HepG2 (cell line): ENCODE results near the gene PAIP1. TPM values are rescaled to one million over a fixed set of nuclear protein-coding genes. Genes with fewer than 3 reads are reported as not detected.

Source experiments
- ATAC-seq: fragments of 200-7000 bp; cut with Tn5 transposase; 3 replicates; pipeline ENCODE4 v1.9.1; 2020; ENCODE audit warnings: mild to moderate bottlenecking, moderate library complexity
- BruUV-seq: library from RNA; stranded (reverse); fragments of 400-500 nt; replicated peaks from 2 replicates; lab custom pipeline; 2021; lab: Mats Ljungman, UMichigan
- CTCF ChIA-PET: fragments of 300-600 bp; formaldehyde crosslinking; extraction: SDS; loops from one replicate; lab custom pipeline; 2021; ENCODE audit warnings: low total read pairs, inconsistent platforms, low intra/inter-chr PET ratio; lab: Yijun Ruan, JAX
- POLR2A ChIA-PET: fragments of 350-600 bp; sonication (Branson Sonifier 250); formaldehyde crosslinking; loops from one replicate; lab custom pipeline; 2020; ENCODE audit warnings: antibody characterized with exemption, inconsistent platforms; lab: Yijun Ruan, JAX
- DNase-seq: peaks from one replicate; pipeline ENCODE4 v3.0.0-alpha.2; 2015; ENCODE audit warnings: low spot score
- FAIRE-seq: peaks from 3 replicates; lab custom pipeline; 2011; peaks lifted over from hg19 to GRCh38; lab: Jason Lieb, UNC
- H2AFZ ChIP-seq: one replicate; pipeline ENCODE4 v1.6.1; 2011; ENCODE audit warnings: low read length, inconsistent platforms
- H3K27ac ChIP-seq: fragments of 300-600 bp; 3 replicates; pipeline ENCODE4 v1.8.0; 2011; ENCODE audit warnings: mixed run types, mild to moderate bottlenecking, mixed read lengths, low read length, inconsistent platforms; ENCODE audit not compliant: insufficient read depth; ENCODE audit errors: extremely low read length
- H3K27me3 ChIP-seq, 2 experiments: fragments of 200-600 bp in 1 of 2; 2 replicates in 1 of 2; 3 replicates in 1 of 2; pipeline versions ENCODE4 v1.6.0 to v1.8.0; 2011; ENCODE audit warnings: low read length in 2 of 2, mild to moderate bottlenecking in 2 of 2, moderate library complexity in 2 of 2, inconsistent platforms in 1 of 2; ENCODE audit not compliant: insufficient read depth in 2 of 2, control insufficient read depth in 1 of 2
- H3K36me3 ChIP-seq, 2 experiments: fragments of 200-600 bp in 1 of 2; replicated peaks in 1 of 2; 2 replicates in 1 of 2; 3 replicates in 1 of 2; pipeline versions ENCODE4 v1.5.1 to v1.8.0; 2011; ENCODE audit warnings: low read length in 2 of 2, inconsistent platforms in 1 of 2; ENCODE audit not compliant: insufficient read depth in 2 of 2, control insufficient read depth in 1 of 2
- H3K4me1 ChIP-seq: 2 replicates; pipeline ENCODE4 v1.5.1; 2012; ENCODE audit warnings: low read length, inconsistent platforms; ENCODE audit not compliant: insufficient read depth
- H3K4me2 ChIP-seq: 2 replicates; pipeline ENCODE4 v1.6.0; 2011; ENCODE audit warnings: low read depth, low read length, inconsistent platforms
- H3K4me3 ChIP-seq, 3 experiments: fragments of 200-600 bp in 1 of 3; sonication (generic), shearing (Covaris generic) in 1 of 3; replicated peaks in 1 of 3; 2 replicates each; pipeline ENCODE4 v1.5.1; 2011 to 2016; ENCODE audit warnings: low read length in 3 of 3, inconsistent platforms in 2 of 3, low read depth in 2 of 3, mild to moderate bottlenecking in 2 of 3, control low read depth in 1 of 3, mixed read lengths in 1 of 3; ENCODE audit not compliant: insufficient read depth in 1 of 3
- H3K79me2 ChIP-seq: one replicate; pipeline ENCODE4 v1.6.1; 2011; ENCODE audit warnings: low read length, inconsistent platforms; ENCODE audit not compliant: insufficient read depth
- H3K9ac ChIP-seq: 2 replicates; pipeline ENCODE4 v1.6.0; 2011; ENCODE audit warnings: mild to moderate bottlenecking, low read depth, low read length, inconsistent platforms; ENCODE audit not compliant: insufficient read depth
- H3K9me3 ChIP-seq: 2 replicates; pipeline ENCODE4 v1.5.1; 2012; ENCODE audit warnings: mild to moderate bottlenecking, low read length
- H4K20me1 ChIP-seq: 2 replicates; pipeline ENCODE4 v1.6.0; 2011; ENCODE audit warnings: inconsistent platforms, mild to moderate bottlenecking, low read length, moderate library complexity; ENCODE audit not compliant: insufficient read depth
- FOXO1 ChIP-seq: sonication (generic); formaldehyde crosslinking; IDR thresholded peaks from 2 replicates; pipeline ENCODE4 v1.4.0; 2020; ENCODE audit warnings: missing genetic modification reagents
- HCFC1 ChIP-seq: fragments of 150-350 bp; IDR thresholded peaks from 2 replicates; pipeline ENCODE4 v1.6.1; 2014; ENCODE audit warnings: low read depth, low read length
- KDM3A ChIP-seq: IDR thresholded peaks from 2 replicates; pipeline ENCODE4 v1.6.1; 2018; ENCODE audit warnings: low read depth, missing compliant biosample characterization
- NFIB ChIP-seq: sonication (generic); formaldehyde crosslinking; IDR thresholded peaks from 2 replicates; pipeline ENCODE4 v1.9.0; 2021; ENCODE audit warnings: missing genetic modification reagents, mild to moderate bottlenecking, borderline replicate concordance
- PHF21A ChIP-seq: sonication (generic); formaldehyde crosslinking; IDR thresholded peaks from 2 replicates; pipeline ENCODE4 v1.5.0; 2020; ENCODE audit warnings: mild to moderate bottlenecking, missing genetic modification reagents
- POGZ ChIP-seq: sonication (generic); formaldehyde crosslinking; IDR thresholded peaks from 2 replicates; pipeline ENCODE4 v1.4.0; 2020; ENCODE audit warnings: mild to moderate bottlenecking, missing genetic modification reagents
- ZNF782 ChIP-seq: sonication (generic); formaldehyde crosslinking; IDR thresholded peaks from 2 replicates; pipeline ENCODE4 v1.4.0; 2020; ENCODE audit warnings: missing genetic modification reagents, mild to moderate bottlenecking, borderline replicate concordance
- WGBS: methylation state at CpG from one replicate; pipeline ENCODE4 v1.1.6; 2017; ENCODE audit warnings: low lambda C conversion rate; 5-methylcytosine and 5-hydroxymethylcytosine counted together
- in situ Hi-C: cut with HindIII; loops from 2 replicates; pipeline ENCODE4 v1.10.0; 2017; ENCODE audit warnings: low pct_unique_long_range_greater_than_20kb; ENCODE audit not compliant: extremely low pct_ligation_motif_present
- intact Hi-C: fragments of 100-400 bp; cut with micrococcal nuclease; formaldehyde crosslinking; loops from one replicate; pipeline ENCODE4 v1.10.0; 2022; ENCODE audit not compliant: unreplicated experiment
- polyA plus RNA-seq, 8 experiments: library from polyadenylated mRNA; depleted of rRNA in 3 of 8; stranded (reverse) in 7 of 8; unstranded in 1 of 8; fragments of >200 nt; fragmentation: Illumina TruSeq in 4 of 8; extraction: Trizol in 4 of 8; gene quantifications; 2 replicates each; pipeline versions ENCODE4 v1.2.1 to v1.2.3, GENCODE V29; 2011 to 2016; ENCODE audit warnings: low read depth in 4 of 8, missing spikeins in 1 of 8, mixed read lengths in 1 of 8; ENCODE audit not compliant: insufficient read depth in 1 of 8
- total RNA-seq, 5 experiments: library from RNA; depleted of rRNA; stranded (reverse); fragments of >200 nt; fragmentation: Illumina TruSeq; extraction: Trizol; gene quantifications; 2 replicates each; pipeline ENCODE4 v1.2.3, GENCODE V29; 2016; ENCODE audit warnings: low read depth in 1 of 5
- TF ChIP-seq, protein P1 (sequence below): sonication (generic); formaldehyde crosslinking; IDR thresholded peaks from 2 replicates; pipeline ENCODE4 v1.5.1; 2020; ENCODE audit warnings: mild to moderate bottlenecking, missing genetic modification reagents, borderline replicate concordance
- TF ChIP-seq, protein P2 (sequence below): fragments of 450-650 bp; IDR thresholded peaks from 2 replicates; pipeline ENCODE4 v1.6.1; 2017; ENCODE audit warnings: mild to moderate bottlenecking
- TF ChIP-seq, protein P3 (sequence below), 2 experiments: fragments of 450-650 bp in 1 of 2; sonication (generic) in 1 of 2; formaldehyde crosslinking; IDR thresholded peaks; 2 replicates each; pipeline versions ENCODE4 v1.5.0 to v1.8.0; 2020 to 2022; ENCODE audit warnings: mild to moderate bottlenecking in 1 of 2, missing genetic modification reagents in 1 of 2

PAIP1 gene
- total and polyA plus RNA-seq, 2 of the 13 experiments (the other 11 are each of a cell fraction or from before 2014, with no cell fraction given) = 96.6 to 116 TPM

DNA sequence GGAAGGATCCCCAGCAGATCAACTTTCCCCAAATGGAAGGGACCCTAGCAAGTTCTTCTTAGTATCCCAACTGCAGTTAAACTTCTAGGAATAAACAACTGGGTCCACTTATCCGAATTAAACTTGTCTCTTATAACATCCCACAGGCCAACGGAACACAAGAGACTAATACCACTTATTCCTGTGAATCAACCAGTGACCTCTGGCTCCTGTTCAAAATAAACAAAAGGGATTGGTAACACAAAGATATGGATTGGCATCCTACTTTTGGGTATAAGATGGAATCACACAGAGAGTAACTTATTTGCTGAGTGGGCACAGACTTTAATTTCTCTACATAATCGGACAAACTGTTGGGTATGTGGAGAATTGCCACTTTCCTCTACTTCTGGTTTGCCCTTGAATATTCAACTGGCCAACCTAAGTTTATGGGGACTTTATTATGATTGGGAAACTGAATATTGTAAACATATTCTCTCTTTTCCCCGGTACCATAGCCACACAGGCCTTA lies 12.4 kb upstream of the PAIP1 start (continued):
- TF ChIP-seq, protein P1, sequence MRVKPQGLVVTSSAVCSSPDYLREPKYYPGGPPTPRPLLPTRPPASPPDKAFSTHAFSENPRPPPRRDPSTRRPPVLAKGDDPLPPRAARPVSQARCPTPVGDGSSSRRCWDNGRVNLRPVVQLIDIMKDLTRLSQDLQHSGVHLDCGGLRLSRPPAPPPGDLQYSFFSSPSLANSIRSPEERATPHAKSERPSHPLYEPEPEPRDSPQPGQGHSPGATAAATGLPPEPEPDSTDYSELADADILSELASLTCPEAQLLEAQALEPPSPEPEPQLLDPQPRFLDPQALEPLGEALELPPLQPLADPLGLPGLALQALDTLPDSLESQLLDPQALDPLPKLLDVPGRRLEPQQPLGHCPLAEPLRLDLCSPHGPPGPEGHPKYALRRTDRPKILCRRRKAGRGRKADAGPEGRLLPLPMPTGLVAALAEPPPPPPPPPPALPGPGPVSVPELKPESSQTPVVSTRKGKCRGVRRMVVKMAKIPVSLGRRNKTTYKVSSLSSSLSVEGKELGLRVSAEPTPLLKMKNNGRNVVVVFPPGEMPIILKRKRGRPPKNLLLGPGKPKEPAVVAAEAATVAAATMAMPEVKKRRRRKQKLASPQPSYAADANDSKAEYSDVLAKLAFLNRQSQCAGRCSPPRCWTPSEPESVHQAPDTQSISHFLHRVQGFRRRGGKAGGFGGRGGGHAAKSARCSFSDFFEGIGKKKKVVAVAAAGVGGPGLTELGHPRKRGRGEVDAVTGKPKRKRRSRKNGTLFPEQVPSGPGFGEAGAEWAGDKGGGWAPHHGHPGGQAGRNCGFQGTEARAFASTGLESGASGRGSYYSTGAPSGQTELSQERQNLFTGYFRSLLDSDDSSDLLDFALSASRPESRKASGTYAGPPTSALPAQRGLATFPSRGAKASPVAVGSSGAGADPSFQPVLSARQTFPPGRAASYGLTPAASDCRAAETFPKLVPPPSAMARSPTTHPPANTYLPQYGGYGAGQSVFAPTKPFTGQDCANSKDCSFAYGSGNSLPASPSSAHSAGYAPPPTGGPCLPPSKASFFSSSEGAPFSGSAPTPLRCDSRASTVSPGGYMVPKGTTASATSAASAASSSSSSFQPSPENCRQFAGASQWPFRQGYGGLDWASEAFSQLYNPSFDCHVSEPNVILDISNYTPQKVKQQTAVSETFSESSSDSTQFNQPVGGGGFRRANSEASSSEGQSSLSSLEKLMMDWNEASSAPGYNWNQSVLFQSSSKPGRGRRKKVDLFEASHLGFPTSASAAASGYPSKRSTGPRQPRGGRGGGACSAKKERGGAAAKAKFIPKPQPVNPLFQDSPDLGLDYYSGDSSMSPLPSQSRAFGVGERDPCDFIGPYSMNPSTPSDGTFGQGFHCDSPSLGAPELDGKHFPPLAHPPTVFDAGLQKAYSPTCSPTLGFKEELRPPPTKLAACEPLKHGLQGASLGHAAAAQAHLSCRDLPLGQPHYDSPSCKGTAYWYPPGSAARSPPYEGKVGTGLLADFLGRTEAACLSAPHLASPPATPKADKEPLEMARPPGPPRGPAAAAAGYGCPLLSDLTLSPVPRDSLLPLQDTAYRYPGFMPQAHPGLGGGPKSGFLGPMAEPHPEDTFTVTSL (CRISPR knock-in tag) = no peak

DNA sequence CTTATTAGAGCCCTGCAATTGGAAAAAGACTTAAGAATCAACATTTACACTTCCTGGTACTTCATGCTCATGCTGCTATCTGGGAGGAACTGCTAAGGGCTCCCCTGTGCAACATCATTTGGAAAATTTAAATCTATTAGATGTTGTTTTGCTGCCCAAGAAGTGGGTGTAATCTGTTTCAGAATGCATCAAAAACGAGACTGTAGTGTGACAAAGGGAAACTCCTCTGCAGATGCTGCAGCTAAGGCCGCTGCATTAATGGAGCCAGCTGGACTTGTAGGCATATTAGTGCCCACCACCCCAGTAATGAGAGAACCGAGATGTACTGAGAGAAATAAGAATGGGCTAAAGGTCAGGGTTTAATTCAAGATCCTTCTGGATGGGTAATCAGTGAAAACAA lies 11.1 kb upstream of the PAIP1 start:
- Histone ChIP-seq H3K4me3 (no peak overlapping the region), H3K9me3 (no peaks in the 10 kb centered on the region), H3K27ac (no peak overlapping the region), H3K27me3 (no peaks in the 10 kb centered on the region), H4K20me1 (no peaks in the 10 kb centered on the region), H3K36me3 (no peaks in the 10 kb centered on the region; a peak in 1 of 5 replicates), H3K4me2 (no peak overlapping the region), H3K79me2 (no peaks in the 10 kb centered on the region), H3K9ac (no peak overlapping the region), H2AFZ (no peak overlapping the region), H3K4me1 (no peaks in the 10 kb centered on the region)
- ATAC-seq = no peak
- CTCF ChIA-PET = no interaction called here
- 54% methylated on average over 3 of the region's 3 CpGs for WGBS
- DNase-seq = no peak
- BruUV-seq = no TSS peak
- no peak for FAIRE-seq
- POLR2A ChIA-PET = no interaction called here
- in situ Hi-C loops (no loop called here), intact Hi-C loops (no loop called here)
- TF ChIP-seq POGZ (CRISPR knock-in tag) (no peak), NFIB (CRISPR knock-in tag) (no peak), PHF21A (CRISPR knock-in tag) (no peak), ZNF782 (no peak), FOXO1 (CRISPR knock-in tag) (no peak), HCFC1 (no peak), KDM3A (CRISPR knock-in tag) (no peak)
- TF ChIP-seq, protein P2, sequence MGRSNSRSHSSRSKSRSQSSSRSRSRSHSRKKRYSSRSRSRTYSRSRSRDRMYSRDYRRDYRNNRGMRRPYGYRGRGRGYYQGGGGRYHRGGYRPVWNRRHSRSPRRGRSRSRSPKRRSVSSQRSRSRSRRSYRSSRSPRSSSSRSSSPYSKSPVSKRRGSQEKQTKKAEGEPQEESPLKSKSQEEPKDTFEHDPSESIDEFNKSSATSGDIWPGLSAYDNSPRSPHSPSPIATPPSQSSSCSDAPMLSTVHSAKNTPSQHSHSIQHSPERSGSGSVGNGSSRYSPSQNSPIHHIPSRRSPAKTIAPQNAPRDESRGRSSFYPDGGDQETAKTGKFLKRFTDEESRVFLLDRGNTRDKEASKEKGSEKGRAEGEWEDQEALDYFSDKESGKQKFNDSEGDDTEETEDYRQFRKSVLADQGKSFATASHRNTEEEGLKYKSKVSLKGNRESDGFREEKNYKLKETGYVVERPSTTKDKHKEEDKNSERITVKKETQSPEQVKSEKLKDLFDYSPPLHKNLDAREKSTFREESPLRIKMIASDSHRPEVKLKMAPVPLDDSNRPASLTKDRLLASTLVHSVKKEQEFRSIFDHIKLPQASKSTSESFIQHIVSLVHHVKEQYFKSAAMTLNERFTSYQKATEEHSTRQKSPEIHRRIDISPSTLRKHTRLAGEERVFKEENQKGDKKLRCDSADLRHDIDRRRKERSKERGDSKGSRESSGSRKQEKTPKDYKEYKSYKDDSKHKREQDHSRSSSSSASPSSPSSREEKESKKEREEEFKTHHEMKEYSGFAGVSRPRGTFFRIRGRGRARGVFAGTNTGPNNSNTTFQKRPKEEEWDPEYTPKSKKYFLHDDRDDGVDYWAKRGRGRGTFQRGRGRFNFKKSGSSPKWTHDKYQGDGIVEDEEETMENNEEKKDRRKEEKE = no peak
- TF ChIP-seq, protein P3, sequence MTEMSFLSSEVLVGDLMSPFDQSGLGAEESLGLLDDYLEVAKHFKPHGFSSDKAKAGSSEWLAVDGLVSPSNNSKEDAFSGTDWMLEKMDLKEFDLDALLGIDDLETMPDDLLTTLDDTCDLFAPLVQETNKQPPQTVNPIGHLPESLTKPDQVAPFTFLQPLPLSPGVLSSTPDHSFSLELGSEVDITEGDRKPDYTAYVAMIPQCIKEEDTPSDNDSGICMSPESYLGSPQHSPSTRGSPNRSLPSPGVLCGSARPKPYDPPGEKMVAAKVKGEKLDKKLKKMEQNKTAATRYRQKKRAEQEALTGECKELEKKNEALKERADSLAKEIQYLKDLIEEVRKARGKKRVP (CRISPR knock-in tag; IDR thresholded peaks at IDR 0.05) = no peak
